ENCODE measurements around the gene DENND1A. TPM values are rescaled to one million over a fixed set of nuclear protein-coding genes. Genes with fewer than 3 reads are reported as not detected.
"Not testable (repeated sequence)": the region's sequence is repeated elsewhere in the genome, so short reads cannot be mapped to it uniquely, and the experiment has no call there.

DENND1A gene
- total RNA-seq, 1 experiment from 2014 or later: 42.5 TPM

- intact Hi-C loops (cut with micrococcal nuclease): no loop called here
- no peak overlapping the region for H3K4me3 Mint-ChIP-seq (ENCODE audit: unreplicated experiment)
- BruUV-seq (replicated peaks): no TSS peak
Observed at GRCh38 chr9:123938401-123938800, 8.5 kb upstream of the DENND1A start.

GRCh38 chr9:123936575-123936974 is 6.6 kb upstream of the DENND1A start:
- H3K4me1 Mint-ChIP-seq (ENCODE audit: insufficient read depth, unreplicated experiment): peaks cover 11% of the 10 kb centered on the region
- BruUV-seq (replicated peaks); H3K36me3 Mint-ChIP-seq (ENCODE audit: insufficient read depth, unreplicated experiment); intact Hi-C loops (cut with micrococcal nuclease); DNase-seq (ENCODE audit: unreplicated experiment); H3K27ac Mint-ChIP-seq (ENCODE audit: low read depth, unreplicated experiment); H3K27me3 Mint-ChIP-seq (ENCODE audit: insufficient read depth, unreplicated experiment); H3K9me3 Mint-ChIP-seq (ENCODE audit: unreplicated experiment); H3K4me3 Mint-ChIP-seq (ENCODE audit: unreplicated experiment): not testable (repeated sequence)
- POLR2A ChIA-PET: interaction anchor here (0.7 kb wide), 1 partner anchor 16 kb away, joined by 3 read pairs; no protein-coding TSS in a partner anchor
- CTCF ChIA-PET: interaction anchor here (0.5 to 0.6 kb wide), 2 partner anchors 202 to 738 kb away, joined by 3 read pairs; no protein-coding TSS in a partner anchor

More at GRCh38 chr9:123938401-123938800, 8.5 kb upstream of the DENND1A start:
- no peak for DNase-seq (ENCODE audit: unreplicated experiment)
- H3K9me3 Mint-ChIP-seq (ENCODE audit: unreplicated experiment): no peaks in the 10 kb centered on the region
- peaks cover 9% of the 10 kb centered on the region for H3K4me1 Mint-ChIP-seq (ENCODE audit: insufficient read depth, unreplicated experiment)
- no peak overlapping the region for H3K27ac Mint-ChIP-seq (ENCODE audit: low read depth, unreplicated experiment)
- ChIA-PET CTCF (no interaction called here), POLR2A (no interaction called here)
- H3K27me3 Mint-ChIP-seq (ENCODE audit: insufficient read depth, unreplicated experiment): no peaks in the 10 kb centered on the region
- TF ChIP-seq CTCF (IDR thresholded peaks at IDR 0.05; ENCODE audit: unreplicated experiment): no peak
- no peaks in the 10 kb centered on the region for H3K36me3 Mint-ChIP-seq (ENCODE audit: insufficient read depth, unreplicated experiment)

GRCh38 chr9:123933440-123934212 is 3.7 kb upstream of the DENND1A start:
- ChIA-PET CTCF (interaction anchor here (0.7 kb wide), 1 partner anchor 462 kb away, joined by 3 read pairs; no protein-coding TSS in a partner anchor), POLR2A (interaction anchor here (1.0 kb wide), 1 partner anchor 68 kb away, joined by 3 read pairs; no protein-coding TSS in a partner anchor)
- TF ChIP-seq CTCF (IDR thresholded peaks at IDR 0.05; ENCODE audit: unreplicated experiment): no peak
- Mint-ChIP-seq H3K4me3 (ENCODE audit: unreplicated experiment) (peak overlapping the region; percentile 44), H3K4me1 (ENCODE audit: insufficient read depth, unreplicated experiment) (peaks cover 22% of the 10 kb centered on the region), H3K27me3 (ENCODE audit: insufficient read depth, unreplicated experiment) (no peaks in the 10 kb centered on the region), H3K9me3 (ENCODE audit: unreplicated experiment) (no peaks in the 10 kb centered on the region), H3K36me3 (ENCODE audit: insufficient read depth, unreplicated experiment) (peaks cover under 1% of the 10 kb centered on the region), H3K27ac (ENCODE audit: low read depth, unreplicated experiment) (peak overlapping the region; percentile 55)
- intact Hi-C loops (cut with micrococcal nuclease): no loop called here
- DNase-seq (ENCODE audit: unreplicated experiment): peak; percentile 83
- TSS peak; percentile 84 for BruUV-seq (replicated peaks)

GRCh38 chr9:123929177-123929869 is 603 bp downstream of the DENND1A start:
- BruUV-seq (replicated peaks): no TSS peak
- peak overlapping the region; percentile 74 for H3K27ac Mint-ChIP-seq (ENCODE audit: low read depth, unreplicated experiment)
- ChIA-PET POLR2A (no interaction called here), CTCF (interaction anchor here (0.6 kb wide), 1 partner anchor 613 kb away, joined by 4 read pairs; no protein-coding TSS in a partner anchor)
- H3K4me3 Mint-ChIP-seq (ENCODE audit: unreplicated experiment): peak overlapping the region; percentile 68
- H3K4me1 Mint-ChIP-seq (ENCODE audit: insufficient read depth, unreplicated experiment): peaks cover 49% of the 10 kb centered on the region
- intact Hi-C loops (cut with micrococcal nuclease): no loop called here
- peaks cover 9% of the 10 kb centered on the region for H3K9me3 Mint-ChIP-seq (ENCODE audit: unreplicated experiment)
- no peak for TF ChIP-seq CTCF (IDR thresholded peaks at IDR 0.05; ENCODE audit: unreplicated experiment)
- DNase-seq (ENCODE audit: unreplicated experiment): peak; percentile 16
- no peaks in the 10 kb centered on the region for H3K27me3 Mint-ChIP-seq (ENCODE audit: insufficient read depth, unreplicated experiment)
- H3K36me3 Mint-ChIP-seq (ENCODE audit: insufficient read depth, unreplicated experiment): peaks cover 6% of the 10 kb centered on the region
